ENCODE results near the gene CSAG3.
"Not testable (repeated sequence)": the region's sequence is repeated elsewhere in the genome, so short reads cannot be mapped to it uniquely, and the experiment has no call there.

- not testable (repeated sequence) for TF ChIP-seq ZNF331 (CRISPR knock-in tag; IDR thresholded peaks at IDR 0.05; ENCODE audit: low read depth); CTCF (conservative IDR thresholded peaks at IDR 0.05; ENCODE audit: low read depth in 2 of 2); REST (IDR thresholded peaks at IDR 0.05; ENCODE audit: unreplicated experiment); EZH2phosphoT487 (IDR thresholded peaks at IDR 0.05; ENCODE audit: unreplicated experiment); CREB1 (CRISPR knock-in tag; IDR thresholded peaks at IDR 0.05; ENCODE audit: low read depth); EZH2 (IDR thresholded peaks at IDR 0.05; ENCODE audit: low read depth, unreplicated experiment)
Measured at GRCh38 chrX:152766562-152766961, 7.5 kb downstream of the CSAG3 start.

All from GM23338 (cell line).